Body of pancreas (tissue), 4 donors: ENCODE results near the gene LMOD2.

ENCODE experiments used
- CTCF ChIP-seq, 7 experiments: fragments of 450-650 bp in 4 of 7; fragments of 200-600 bp in 3 of 7; sonication (generic) in 3 of 7; IDR thresholded peaks; one replicate each; pipeline ENCODE4 v1.5.1; 2016 to 2019; ENCODE audit warnings: antibody characterized with exemption in 7 of 7
- POLR2A ChIP-seq, 3 donors: fragments of 450-650 bp; IDR thresholded peaks; one replicate each; pipeline ENCODE4 v1.6.1; 2016; ENCODE audit warnings: antibody characterized with exemption in 3 of 3, mild to moderate bottlenecking in 2 of 3

- no peak for TF ChIP-seq CTCF (IDR thresholded peaks at IDR 0.05)
- TF ChIP-seq POLR2A (IDR thresholded peaks at IDR 0.05): no peak
Observed at GRCh38 chr7:123657304-123657685, 1.6 kb downstream of the LMOD2 start.
